ENCODE results near the gene KIRREL3. TPM values are rescaled to one million over a fixed set of nuclear protein-coding genes. Genes with fewer than 3 reads are reported as not detected.

Gene KIRREL3
- total and polyA plus RNA-seq, 9 of the 15 experiments (the other 6 are each of a cell fraction or from before 2014, with no cell fraction given) = 0.04 to 0.10 TPM; not detected in 7

DNA sequence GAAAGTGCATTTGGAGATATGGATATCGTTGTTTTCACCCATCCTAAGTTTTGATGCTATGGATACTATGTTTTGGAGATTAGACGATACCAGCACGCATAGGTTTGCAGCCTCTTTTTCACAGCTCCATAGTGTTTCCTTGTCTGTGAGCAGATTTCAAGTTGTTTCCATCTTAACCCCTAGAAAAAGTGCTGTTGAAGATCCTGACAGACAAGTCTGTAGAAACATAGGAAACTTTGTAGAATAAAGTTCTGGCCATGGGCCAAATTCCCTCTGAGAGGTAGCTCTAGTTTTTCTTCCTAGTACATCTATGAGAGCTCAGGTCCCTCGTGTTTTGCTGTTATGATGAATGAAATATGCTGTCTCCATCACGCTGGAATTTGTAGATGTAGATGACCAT, 612.7 kb downstream of the KIRREL3 start (continued):
- TF ChIP-seq, protein P1, sequence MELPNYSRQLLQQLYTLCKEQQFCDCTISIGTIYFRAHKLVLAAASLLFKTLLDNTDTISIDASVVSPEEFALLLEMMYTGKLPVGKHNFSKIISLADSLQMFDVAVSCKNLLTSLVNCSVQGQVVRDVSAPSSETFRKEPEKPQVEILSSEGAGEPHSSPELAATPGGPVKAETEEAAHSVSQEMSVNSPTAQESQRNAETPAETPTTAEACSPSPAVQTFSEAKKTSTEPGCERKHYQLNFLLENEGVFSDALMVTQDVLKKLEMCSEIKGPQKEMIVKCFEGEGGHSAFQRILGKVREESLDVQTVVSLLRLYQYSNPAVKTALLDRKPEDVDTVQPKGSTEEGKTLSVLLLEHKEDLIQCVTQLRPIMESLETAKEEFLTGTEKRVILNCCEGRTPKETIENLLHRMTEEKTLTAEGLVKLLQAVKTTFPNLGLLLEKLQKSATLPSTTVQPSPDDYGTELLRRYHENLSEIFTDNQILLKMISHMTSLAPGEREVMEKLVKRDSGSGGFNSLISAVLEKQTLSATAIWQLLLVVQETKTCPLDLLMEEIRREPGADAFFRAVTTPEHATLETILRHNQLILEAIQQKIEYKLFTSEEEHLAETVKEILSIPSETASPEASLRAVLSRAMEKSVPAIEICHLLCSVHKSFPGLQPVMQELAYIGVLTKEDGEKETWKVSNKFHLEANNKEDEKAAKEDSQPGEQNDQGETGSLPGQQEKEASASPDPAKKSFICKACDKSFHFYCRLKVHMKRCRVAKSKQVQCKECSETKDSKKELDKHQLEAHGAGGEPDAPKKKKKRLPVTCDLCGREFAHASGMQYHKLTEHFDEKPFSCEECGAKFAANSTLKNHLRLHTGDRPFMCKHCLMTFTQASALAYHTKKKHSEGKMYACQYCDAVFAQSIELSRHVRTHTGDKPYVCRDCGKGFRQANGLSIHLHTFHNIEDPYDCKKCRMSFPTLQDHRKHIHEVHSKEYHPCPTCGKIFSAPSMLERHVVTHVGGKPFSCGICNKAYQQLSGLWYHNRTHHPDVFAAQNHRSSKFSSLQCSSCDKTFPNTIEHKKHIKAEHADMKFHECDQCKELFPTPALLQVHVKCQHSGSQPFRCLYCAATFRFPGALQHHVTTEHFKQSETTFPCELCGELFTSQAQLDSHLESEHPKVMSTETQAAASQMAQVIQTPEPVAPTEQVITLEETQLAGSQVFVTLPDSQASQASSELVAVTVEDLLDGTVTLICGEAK (IDR thresholded peaks at IDR 0.05) = peak; percentile 39; the same call in 1 of the 2 replicates
- TF ChIP-seq, protein P1 (CRISPR knock-in tag; IDR thresholded peaks at IDR 0.05) = no peak
- no peak for TF ChIP-seq FOXK2 (conservative IDR thresholded peaks at IDR 0.05 in 1 of 2, IDR thresholded peaks at IDR 0.05 in 1 of 2; ENCODE audit: low read depth in 2 of 2)
- no peak for TF ChIP-seq CCNT2 (IDR thresholded peaks at IDR 0.05; ENCODE audit: borderline replicate concordance, extremely low read depth, insufficient read length, low read depth, low read length)
- TF ChIP-seq ZBTB7A (IDR thresholded peaks at IDR 0.05; ENCODE audit: borderline replicate concordance, control insufficient read depth, low read depth, low read length) = no peak
- no peak for TF ChIP-seq NCOR1 (IDR thresholded peaks at IDR 0.05)
- TF ChIP-seq, protein P2, sequence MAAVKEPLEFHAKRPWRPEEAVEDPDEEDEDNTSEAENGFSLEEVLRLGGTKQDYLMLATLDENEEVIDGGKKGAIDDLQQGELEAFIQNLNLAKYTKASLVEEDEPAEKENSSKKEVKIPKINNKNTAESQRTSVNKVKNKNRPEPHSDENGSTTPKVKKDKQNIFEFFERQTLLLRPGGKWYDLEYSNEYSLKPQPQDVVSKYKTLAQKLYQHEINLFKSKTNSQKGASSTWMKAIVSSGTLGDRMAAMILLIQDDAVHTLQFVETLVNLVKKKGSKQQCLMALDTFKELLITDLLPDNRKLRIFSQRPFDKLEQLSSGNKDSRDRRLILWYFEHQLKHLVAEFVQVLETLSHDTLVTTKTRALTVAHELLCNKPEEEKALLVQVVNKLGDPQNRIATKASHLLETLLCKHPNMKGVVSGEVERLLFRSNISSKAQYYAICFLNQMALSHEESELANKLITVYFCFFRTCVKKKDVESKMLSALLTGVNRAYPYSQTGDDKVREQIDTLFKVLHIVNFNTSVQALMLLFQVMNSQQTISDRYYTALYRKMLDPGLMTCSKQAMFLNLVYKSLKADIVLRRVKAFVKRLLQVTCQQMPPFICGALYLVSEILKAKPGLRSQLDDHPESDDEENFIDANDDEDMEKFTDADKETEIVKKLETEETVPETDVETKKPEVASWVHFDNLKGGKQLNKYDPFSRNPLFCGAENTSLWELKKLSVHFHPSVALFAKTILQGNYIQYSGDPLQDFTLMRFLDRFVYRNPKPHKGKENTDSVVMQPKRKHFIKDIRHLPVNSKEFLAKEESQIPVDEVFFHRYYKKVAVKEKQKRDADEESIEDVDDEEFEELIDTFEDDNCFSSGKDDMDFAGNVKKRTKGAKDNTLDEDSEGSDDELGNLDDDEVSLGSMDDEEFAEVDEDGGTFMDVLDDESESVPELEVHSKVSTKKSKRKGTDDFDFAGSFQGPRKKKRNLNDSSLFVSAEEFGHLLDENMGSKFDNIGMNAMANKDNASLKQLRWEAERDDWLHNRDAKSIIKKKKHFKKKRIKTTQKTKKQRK (IDR thresholded peaks at IDR 0.05; ENCODE audit: borderline replicate concordance, low read depth, low read length) = no peak
- TF ChIP-seq CBX5 (IDR thresholded peaks at IDR 0.05; ENCODE audit: borderline replicate concordance, low read depth) = no peak

Data from K562 (cell line).